Esophagus muscularis mucosa (tissue), 4 donors: ENCODE measurements around the gene CHRNA3. TPM values are rescaled to one million over a fixed set of nuclear protein-coding genes. Genes with fewer than 3 reads are reported as not detected.

ENCODE experiments used
- DNase-seq: peaks from one replicate; pipeline ENCODE4 v3.0.0-alpha.2; 2017; ENCODE audit errors: extremely low spot score
- H3K27ac ChIP-seq, 4 donors: fragments of 200-600 bp; sonication (generic); replicated peaks in 1 of 4; 1 replicate in 3 of 4; 2 replicates in 1 of 4; pipeline ENCODE4 v1.5.1; 2016 to 2019; ENCODE audit warnings: mild to moderate bottlenecking in 1 of 4
- H3K27me3 ChIP-seq, 4 donors: fragments of 200-600 bp; sonication (generic); one replicate each; pipeline versions ENCODE4 v1.5.1 to v1.6.0; 2016 to 2019
- H3K36me3 ChIP-seq, 4 donors: fragments of 200-600 bp; sonication (generic); one replicate each; pipeline ENCODE4 v1.5.1; 2016 to 2019
- H3K4me1 ChIP-seq, 4 donors: fragments of 200-600 bp; sonication (generic); one replicate each; pipeline ENCODE4 v1.5.1; 2016 to 2019
- H3K4me3 ChIP-seq, 4 donors: fragments of 200-600 bp; sonication (generic); 1 replicate in 2 of 4; 2 replicates in 2 of 4; pipeline ENCODE4 v1.5.1; 2016 to 2019; ENCODE audit warnings: mild to moderate bottlenecking in 4 of 4, moderate library complexity in 1 of 4
- H3K9me3 ChIP-seq, 4 donors: fragments of 200-600 bp; sonication (generic); 1 replicate in 3 of 4; 2 replicates in 1 of 4; pipeline ENCODE4 v1.5.1; 2016 to 2019
- EP300 ChIP-seq: sonication (generic); formaldehyde crosslinking; IDR thresholded peaks from one replicate; pipeline ENCODE4 v1.6.1; 2017; ENCODE audit warnings: antibody characterized with exemption
- POLR2A ChIP-seq: fragments of 450-650 bp; IDR thresholded peaks from one replicate; pipeline ENCODE4 v1.6.1; 2017; ENCODE audit warnings: antibody characterized with exemption, moderate library complexity, mild to moderate bottlenecking, low read depth
- POLR2AphosphoS5 ChIP-seq, 2 donors: sonication (generic); formaldehyde crosslinking; IDR thresholded peaks; one replicate each; pipeline ENCODE4 v1.6.1; 2017; ENCODE audit warnings: antibody characterized with exemption in 2 of 2
- WGBS: methylation state at CpG from one replicate; pipeline ENCODE4 v1.1.5; 2018; 5-methylcytosine and 5-hydroxymethylcytosine counted together
- intact Hi-C: fragments of 100-400 bp; cut with DNase I; formaldehyde crosslinking; loops from one replicate; pipeline ENCODE4 v1.15.1; 2023
- total RNA-seq, 4 donors: library from RNA; depleted of rRNA; stranded (reverse); fragments of >200 nt; gene quantifications; one replicate each; pipeline versions ENCODE4 v1.1.0 to v1.2.1, GENCODE V29; 2016
- TF ChIP-seq, protein P1 (sequence below), 3 experiments: fragments of 200-600 bp in 2 of 3; fragments of 450-650 bp in 1 of 3; sonication (generic) in 2 of 3; IDR thresholded peaks; one replicate each; pipeline ENCODE4 v1.5.1; 2017 to 2019; ENCODE audit warnings: antibody characterized with exemption in 3 of 3, mild to moderate bottlenecking in 2 of 3, moderate library complexity in 1 of 3

The CHRNA3 gene
- total RNA-seq, 4 donors from 2014 or later = 1.9 to 3.5 (median 3.1) TPM

- DNase-seq = no peak
- WGBS = 100% methylated on average over 1 of the region's 1 CpG
- H3K27me3 ChIP-seq = peaks cover 0 to 7% (median 0%) of the 10 kb centered on the region in 4 donors
- TF ChIP-seq POLR2A (no peak), EP300 (no peak), POLR2AphosphoS5 (IDR thresholded peaks at IDR 0.05) (no peak)
- TF ChIP-seq, protein P1, sequence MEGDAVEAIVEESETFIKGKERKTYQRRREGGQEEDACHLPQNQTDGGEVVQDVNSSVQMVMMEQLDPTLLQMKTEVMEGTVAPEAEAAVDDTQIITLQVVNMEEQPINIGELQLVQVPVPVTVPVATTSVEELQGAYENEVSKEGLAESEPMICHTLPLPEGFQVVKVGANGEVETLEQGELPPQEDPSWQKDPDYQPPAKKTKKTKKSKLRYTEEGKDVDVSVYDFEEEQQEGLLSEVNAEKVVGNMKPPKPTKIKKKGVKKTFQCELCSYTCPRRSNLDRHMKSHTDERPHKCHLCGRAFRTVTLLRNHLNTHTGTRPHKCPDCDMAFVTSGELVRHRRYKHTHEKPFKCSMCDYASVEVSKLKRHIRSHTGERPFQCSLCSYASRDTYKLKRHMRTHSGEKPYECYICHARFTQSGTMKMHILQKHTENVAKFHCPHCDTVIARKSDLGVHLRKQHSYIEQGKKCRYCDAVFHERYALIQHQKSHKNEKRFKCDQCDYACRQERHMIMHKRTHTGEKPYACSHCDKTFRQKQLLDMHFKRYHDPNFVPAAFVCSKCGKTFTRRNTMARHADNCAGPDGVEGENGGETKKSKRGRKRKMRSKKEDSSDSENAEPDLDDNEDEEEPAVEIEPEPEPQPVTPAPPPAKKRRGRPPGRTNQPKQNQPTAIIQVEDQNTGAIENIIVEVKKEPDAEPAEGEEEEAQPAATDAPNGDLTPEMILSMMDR (IDR thresholded peaks at IDR 0.05) = no peak
- no peaks in the 10 kb centered on the region for H3K36me3 ChIP-seq
- no peaks in the 10 kb centered on the region for H3K9me3 ChIP-seq
- no peaks in the 10 kb centered on the region for H3K4me1 ChIP-seq
- intact Hi-C loops = no loop called here
- H3K4me3 ChIP-seq = no peak overlapping the region
- H3K27ac ChIP-seq = no peak overlapping the region
These were observed 45.9 kb downstream of the CHRNA3 start for GRCh38 chr15:78574944-78575343.

- no peak for DNase-seq
- Histone ChIP-seq H3K27ac (no peak overlapping the region), H3K4me3 (no peak overlapping the region), H3K36me3 (no peaks in the 10 kb centered on the region), H3K9me3 (no peaks in the 10 kb centered on the region), H3K4me1 (no peaks in the 10 kb centered on the region), H3K27me3 (peaks cover 0 to 10% (median 0%) of the 10 kb centered on the region in 4 donors)
- TF ChIP-seq, protein P1 (IDR thresholded peaks at IDR 0.05) = no peak
- TF ChIP-seq POLR2AphosphoS5 (IDR thresholded peaks at IDR 0.05) (no peak), EP300 (no peak), POLR2A (no peak)
- intact Hi-C loops = no loop called here
- 65% methylated on average over 4 of the region's 4 CpGs for WGBS
These were observed 47.4 kb downstream of the CHRNA3 start for GRCh38 chr15:78573416-78573815.

DNA sequence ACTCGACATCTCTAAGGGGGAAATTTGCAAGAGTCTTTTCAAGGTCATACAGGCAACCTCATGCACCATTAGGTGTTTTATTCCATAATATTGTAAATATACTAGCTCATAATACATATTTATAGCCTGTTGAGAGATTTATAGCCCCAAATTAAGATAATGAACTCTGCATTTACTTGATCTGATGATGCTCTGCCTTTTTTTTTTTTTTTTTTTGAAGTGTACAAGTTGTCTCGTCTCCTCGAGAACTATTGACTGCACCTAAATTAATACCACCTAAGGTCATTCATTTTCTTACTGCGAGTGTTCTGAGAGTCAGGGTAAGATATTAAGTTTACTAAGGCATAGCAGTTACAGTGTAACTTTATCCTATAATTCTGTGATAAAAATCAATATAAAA, 49.4 kb downstream of the CHRNA3 start:
- 84% methylated on average over 4 of the region's 4 CpGs for WGBS
- Histone ChIP-seq H3K27me3 (peaks cover 0 to 10% (median 0%) of the 10 kb centered on the region in 4 donors), H3K27ac (no peak overlapping the region), H3K4me1 (peaks cover 0 to 3% (median 2%) of the 10 kb centered on the region in 4 donors), H3K36me3 (no peaks in the 10 kb centered on the region), H3K9me3 (no peaks in the 10 kb centered on the region), H3K4me3 (no peak overlapping the region)
- intact Hi-C loops = no loop called here
- no peak for DNase-seq
- TF ChIP-seq POLR2A (no peak), EP300 (no peak), POLR2AphosphoS5 (IDR thresholded peaks at IDR 0.05) (no peak)
- TF ChIP-seq, protein P1 (IDR thresholded peaks at IDR 0.05) = no peak

GRCh38 chr15:78570710-78571109, 50.1 kb downstream of the CHRNA3 start:
- no peaks in the 10 kb centered on the region for H3K36me3 ChIP-seq
- intact Hi-C loops = no loop called here
- peaks cover 5 to 9% (median 9%) of the 10 kb centered on the region in 4 donors for H3K4me1 ChIP-seq
- H3K27ac ChIP-seq = no peak overlapping the region
- TF ChIP-seq, protein P1 (IDR thresholded peaks at IDR 0.05) = no peak
- H3K27me3 ChIP-seq = peaks cover 0 to 10% (median 0%) of the 10 kb centered on the region in 4 donors
- no peaks in the 10 kb centered on the region for H3K9me3 ChIP-seq
- H3K4me3 ChIP-seq = no peak overlapping the region
- 72% methylated on average over 1 of the region's 2 CpGs for WGBS
- DNase-seq = no peak

DNA sequence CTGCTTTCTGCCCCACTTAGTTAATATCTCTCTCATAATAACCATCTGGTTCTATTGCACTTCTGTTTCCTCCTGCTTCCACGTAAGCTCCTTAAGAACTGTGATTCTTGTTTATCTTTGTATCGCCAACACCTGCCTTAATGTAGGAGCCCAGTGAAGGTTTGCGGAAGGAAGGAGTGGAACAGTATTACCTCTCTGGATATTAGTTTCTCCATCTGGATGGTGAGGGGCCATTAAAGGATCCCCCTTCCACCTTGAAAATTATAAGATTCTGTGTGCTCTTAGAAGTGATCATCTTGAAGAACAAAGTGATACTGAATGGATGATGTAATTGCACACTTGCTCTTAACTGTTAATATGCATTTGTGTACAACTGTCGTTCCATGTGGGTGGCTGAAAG, 53.3 kb downstream of the CHRNA3 start:
- Histone ChIP-seq H3K36me3 (no peaks in the 10 kb centered on the region), H3K9me3 (no peaks in the 10 kb centered on the region), H3K27ac (no peak overlapping the region), H3K27me3 (peaks cover 0 to 10% (median 0%) of the 10 kb centered on the region in 4 donors), H3K4me3 (no peak overlapping the region), H3K4me1 (peaks cover 5 to 18% (median 17%) of the 10 kb centered on the region in 4 donors)
- intact Hi-C loops = no loop called here
- WGBS = 79% methylated on average over 4 of the region's 4 CpGs
- TF ChIP-seq POLR2A (no peak), EP300 (no peak), POLR2AphosphoS5 (IDR thresholded peaks at IDR 0.05) (no peak)
- TF ChIP-seq, protein P1 (IDR thresholded peaks at IDR 0.05) = no peak
- no peak for DNase-seq
